HPDE6-E6E7 (cell line): ENCODE results near the gene CYP26B1.

Experiments
- DNase-seq: peaks from one replicate; pipeline ENCODE4 v3.0.0; 2011; ENCODE audit warnings: missing footprints; ENCODE audit errors: extremely low spot score

The CYP26B1 gene

GRCh38 chr2:72083751-72084583, 63.7 kb downstream of the CYP26B1 start:
- DNase-seq = no peak

GRCh38 chr2:72082887-72083286, 64.8 kb downstream of the CYP26B1 start:
- no peak for DNase-seq

- DNase-seq = no peak
These were observed 65.6 kb downstream of the CYP26B1 start for GRCh38 chr2:72082021-72082601.

GRCh38 chr2:72081451-72081850, 66.2 kb downstream of the CYP26B1 start:
- no peak for DNase-seq

- no peak for DNase-seq
These were observed 67.1 kb downstream of the CYP26B1 start for GRCh38 chr2:72080286-72081145.
